A673 (cell line): ENCODE data around the gene NUDCD3. TPM values are rescaled to one million over a fixed set of nuclear protein-coding genes. Genes with fewer than 3 reads are reported as not detected.

Experiments used
- BruUV-seq: library from RNA; stranded (reverse); fragments of 400-500 nt; replicated peaks from 2 replicates; lab custom pipeline; 2021; lab: Mats Ljungman, UMichigan
- CTCF ChIA-PET: fragments of 300-600 bp; sonication (Branson Sonifier 250); formaldehyde crosslinking; loops from one replicate; lab custom pipeline; 2022; ENCODE audit warnings: antibody characterized with exemption; lab: Charles Lee
- POLR2A ChIA-PET: fragments of 300-600 bp; sonication (Branson Sonifier 250); formaldehyde crosslinking; loops from one replicate; lab custom pipeline; 2022; ENCODE audit warnings: antibody characterized with exemption; ENCODE audit not compliant: low non-redundant PET; lab: Charles Lee
- DNase-seq: peaks from one replicate; pipeline ENCODE4 v3.0.0-alpha.2; 2015; ENCODE audit warnings: low spot score
- H3K27ac ChIP-seq: fragments of 200-600 bp; sonication (generic); 2 replicates; pipeline ENCODE4 v1.5.1; 2016; ENCODE audit warnings: mixed run types, low read depth, mild to moderate bottlenecking, mixed read lengths, antibody characterized with exemption, low read length; ENCODE audit not compliant: poor library complexity, severe bottlenecking
- H3K27me3 ChIP-seq: fragments of 200-600 bp; sonication (generic); replicated peaks from 2 replicates; pipeline ENCODE4 v1.6.1; 2017; ENCODE audit warnings: mixed run types, low read depth, mild to moderate bottlenecking, mixed read lengths, antibody characterized with exemption, low read length; ENCODE audit not compliant: insufficient read depth, poor library complexity
- H3K36me3 ChIP-seq: fragments of 200-600 bp; sonication (generic); 2 replicates; pipeline ENCODE4 v1.6.1; 2016; ENCODE audit warnings: mixed run types, mild to moderate bottlenecking, mixed read lengths, antibody characterized with exemption, low read length; ENCODE audit not compliant: insufficient read depth, poor library complexity, severe bottlenecking
- H3K4me1 ChIP-seq: fragments of 200-600 bp; sonication (generic); 2 replicates; pipeline ENCODE4 v1.6.1; 2017; ENCODE audit warnings: mixed run types, mild to moderate bottlenecking, mixed read lengths, antibody characterized with exemption, low read length; ENCODE audit not compliant: insufficient read depth, poor library complexity, severe bottlenecking
- H3K4me3 ChIP-seq: fragments of 200-600 bp; sonication (generic); 2 replicates; pipeline ENCODE4 v1.5.1; 2016; ENCODE audit warnings: low read depth, mixed run types, mild to moderate bottlenecking, mixed read lengths, low read length; ENCODE audit not compliant: poor library complexity, severe bottlenecking
- H3K9me3 ChIP-seq: fragments of 200-600 bp; sonication (generic); 2 replicates; pipeline ENCODE4 v1.6.1; 2016; ENCODE audit warnings: mixed run types, low read depth, mild to moderate bottlenecking, mixed read lengths, antibody characterized with exemption, low read length; ENCODE audit not compliant: poor library complexity, severe bottlenecking
- EZH2 ChIP-seq: fragments of 200-600 bp; sonication (generic); IDR thresholded peaks from 2 replicates; pipeline ENCODE4 v1.6.1; 2017; ENCODE audit warnings: borderline replicate concordance, low read depth, mild to moderate bottlenecking, mixed read lengths, antibody characterized with exemption, low read length; ENCODE audit not compliant: poor library complexity, severe bottlenecking
- intact Hi-C: fragments of 100-400 bp; cut with micrococcal nuclease; formaldehyde crosslinking; loops from one replicate; pipeline ENCODE4 v1.10.0; 2022; ENCODE audit not compliant: unreplicated experiment
- total RNA-seq: library from RNA; stranded (reverse); gene quantifications from 2 replicates; pipeline ENCODE4 v1.2.3, GENCODE V29; 2021
- TF ChIP-seq, protein P1 (sequence below): fragments of 300-800, 200-600 bp; sonication (generic); conservative IDR thresholded peaks from 2 replicates; pipeline ENCODE4 v1.5.1; 2017; ENCODE audit warnings: low read depth, mild to moderate bottlenecking, antibody characterized with exemption, low read length, moderate library complexity, mixed read lengths

NUDCD3 gene
- total RNA-seq, 1 experiment from 2014 or later = 119 TPM

DNA sequence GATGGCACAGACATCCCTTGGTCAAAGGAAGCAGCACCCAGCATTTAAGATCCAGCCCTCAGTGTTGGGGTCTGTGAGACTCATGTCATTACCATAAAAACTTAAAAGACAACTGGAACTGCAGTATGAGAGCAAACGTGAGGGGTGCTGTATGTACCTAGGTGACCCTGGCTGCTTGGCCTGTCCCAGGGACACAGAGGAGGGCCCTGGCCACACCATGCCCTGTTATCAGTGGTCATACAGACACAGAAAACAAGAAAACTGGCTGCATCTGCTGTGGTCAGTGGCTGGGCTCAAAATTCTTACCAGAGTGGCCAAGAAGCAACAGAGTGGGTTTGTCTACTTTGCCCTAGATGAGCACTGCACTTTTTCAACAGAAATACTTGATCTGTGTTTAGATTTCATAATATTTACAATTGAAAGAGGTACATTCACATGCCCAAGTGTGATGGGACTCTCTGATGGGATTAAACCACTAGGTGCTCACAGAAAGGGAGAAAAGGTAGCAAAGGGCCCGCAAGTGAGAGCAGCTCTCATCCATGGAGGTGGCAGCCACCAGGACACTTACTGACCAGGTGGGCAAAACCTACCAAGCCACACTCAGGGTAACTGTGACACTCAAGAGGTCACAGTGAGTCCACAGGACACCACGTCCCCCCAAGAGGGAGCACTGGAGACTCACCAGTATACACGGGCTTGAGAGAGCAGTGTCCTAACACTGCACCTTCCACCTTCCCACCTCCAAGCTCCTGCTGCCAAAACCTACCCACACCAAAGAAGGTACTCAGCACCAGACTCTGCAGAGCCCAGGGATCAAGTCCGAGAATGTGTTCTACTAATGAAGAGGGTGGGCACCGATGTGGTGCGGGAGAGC lies 97.0 kb downstream of the NUDCD3 start:
- ChIA-PET CTCF (no interaction called here), POLR2A (no interaction called here)
- H3K9me3 ChIP-seq = no peaks in the 10 kb centered on the region
- H3K4me1 ChIP-seq = peaks cover 5% of the 10 kb centered on the region
- H3K36me3 ChIP-seq = peaks cover 10% of the 10 kb centered on the region
- H3K27me3 ChIP-seq = no peaks in the 10 kb centered on the region
- H3K4me3 ChIP-seq = no peak overlapping the region
- no TSS peak for BruUV-seq
- intact Hi-C loops = no loop called here
- TF ChIP-seq, protein P1, sequence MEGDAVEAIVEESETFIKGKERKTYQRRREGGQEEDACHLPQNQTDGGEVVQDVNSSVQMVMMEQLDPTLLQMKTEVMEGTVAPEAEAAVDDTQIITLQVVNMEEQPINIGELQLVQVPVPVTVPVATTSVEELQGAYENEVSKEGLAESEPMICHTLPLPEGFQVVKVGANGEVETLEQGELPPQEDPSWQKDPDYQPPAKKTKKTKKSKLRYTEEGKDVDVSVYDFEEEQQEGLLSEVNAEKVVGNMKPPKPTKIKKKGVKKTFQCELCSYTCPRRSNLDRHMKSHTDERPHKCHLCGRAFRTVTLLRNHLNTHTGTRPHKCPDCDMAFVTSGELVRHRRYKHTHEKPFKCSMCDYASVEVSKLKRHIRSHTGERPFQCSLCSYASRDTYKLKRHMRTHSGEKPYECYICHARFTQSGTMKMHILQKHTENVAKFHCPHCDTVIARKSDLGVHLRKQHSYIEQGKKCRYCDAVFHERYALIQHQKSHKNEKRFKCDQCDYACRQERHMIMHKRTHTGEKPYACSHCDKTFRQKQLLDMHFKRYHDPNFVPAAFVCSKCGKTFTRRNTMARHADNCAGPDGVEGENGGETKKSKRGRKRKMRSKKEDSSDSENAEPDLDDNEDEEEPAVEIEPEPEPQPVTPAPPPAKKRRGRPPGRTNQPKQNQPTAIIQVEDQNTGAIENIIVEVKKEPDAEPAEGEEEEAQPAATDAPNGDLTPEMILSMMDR = no peak
- no peak for TF ChIP-seq EZH2
- H3K27ac ChIP-seq = no peak overlapping the region
- DNase-seq = no peak

DNA sequence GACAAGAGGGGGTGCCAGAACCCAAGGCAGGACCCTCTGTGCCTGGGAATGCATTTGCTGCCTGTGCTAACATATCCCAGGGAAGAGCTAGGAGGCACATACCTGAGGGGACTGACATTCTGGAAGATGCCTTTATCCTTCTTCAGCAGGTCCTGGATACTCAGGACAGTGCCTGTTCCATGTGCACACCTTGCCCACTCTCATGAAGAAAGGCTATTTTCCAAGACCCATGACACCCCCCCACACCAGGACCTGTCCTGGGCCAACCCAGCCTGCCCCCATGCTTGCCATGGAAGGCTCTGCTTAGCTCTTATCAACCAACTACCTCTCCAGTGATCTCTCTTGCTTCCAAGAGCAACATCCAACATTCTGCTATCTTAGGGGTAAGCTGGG lies 97.8 kb downstream of the NUDCD3 start:
- TF ChIP-seq, protein P1 = no peak
- no peak for TF ChIP-seq EZH2
- Histone ChIP-seq H3K27ac (no peak overlapping the region), H3K27me3 (no peaks in the 10 kb centered on the region), H3K4me1 (no peaks in the 10 kb centered on the region), H3K36me3 (peaks cover 10% of the 10 kb centered on the region), H3K9me3 (no peaks in the 10 kb centered on the region), H3K4me3 (no peak overlapping the region)
- CTCF ChIA-PET = no interaction called here
- BruUV-seq = no TSS peak
- no peak for DNase-seq
- intact Hi-C loops = no loop called here
- POLR2A ChIA-PET = interaction anchor here (0.7 kb wide), 1 partner anchor 116 kb away, joined by 3 read pairs; no protein-coding TSS in a partner anchor

DNA sequence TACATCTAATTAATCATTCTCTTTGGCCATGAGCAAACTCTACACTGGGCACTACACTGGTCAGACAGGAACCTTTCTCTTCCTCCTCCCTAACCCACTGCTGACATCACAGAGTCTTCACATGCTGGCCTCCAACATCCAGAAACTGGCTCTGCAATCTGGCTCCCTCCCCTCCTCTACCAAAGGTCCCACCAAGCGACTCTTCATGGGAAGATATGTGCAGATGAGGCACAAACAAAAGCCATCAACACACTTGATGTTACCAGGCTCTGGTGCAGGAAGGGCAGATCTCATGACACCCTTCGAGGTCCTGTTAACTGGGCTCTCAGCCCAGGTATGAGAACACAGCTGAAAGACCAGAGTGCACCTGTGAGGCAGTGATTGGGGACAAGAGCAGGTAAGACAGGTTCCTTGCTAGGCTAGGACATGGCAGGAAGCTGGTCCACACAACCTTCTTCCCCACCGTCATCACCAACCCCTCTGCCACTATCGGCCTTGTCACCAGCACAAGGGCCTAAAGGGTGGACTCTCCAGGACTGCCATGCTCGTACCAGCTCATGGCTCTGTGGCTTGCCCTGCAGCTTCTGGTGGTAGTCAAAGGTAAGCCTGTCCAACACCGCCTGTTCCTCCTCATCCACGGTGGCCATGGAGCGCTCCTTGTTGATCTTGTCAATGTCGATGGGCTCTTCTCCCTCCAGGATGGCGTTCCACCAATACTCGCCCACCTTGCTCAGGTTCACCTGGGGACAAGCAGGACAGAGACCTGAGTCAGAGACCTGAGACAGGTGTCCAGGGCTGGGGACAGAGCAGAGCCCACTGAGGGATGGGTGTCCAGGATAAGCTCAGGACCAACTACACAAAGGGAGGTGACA lies 98.5 kb downstream of the NUDCD3 start:
- Histone ChIP-seq H3K27ac (no peak overlapping the region), H3K9me3 (no peaks in the 10 kb centered on the region), H3K4me3 (no peak overlapping the region), H3K36me3 (peaks cover 10% of the 10 kb centered on the region), H3K27me3 (no peaks in the 10 kb centered on the region), H3K4me1 (no peaks in the 10 kb centered on the region)
- no peak for DNase-seq
- TF ChIP-seq, protein P1 = no peak
- no peak for TF ChIP-seq EZH2
- POLR2A ChIA-PET = interaction anchor here (0.7 kb wide), 1 partner anchor 117 kb away, joined by 3 read pairs; no protein-coding TSS in a partner anchor
- CTCF ChIA-PET = no interaction called here
- intact Hi-C loops = no loop called here
- BruUV-seq = no TSS peak
